Measurements from ENCODE around the gene FAF1.

GRCh38 chr1:50822035-50822776, 137.9 kb downstream of the FAF1 start:
- TF ChIP-seq NRF1 (IDR thresholded peaks at IDR 0.05; ENCODE audit: low read depth, low read length) (no peak), CHD2 (IDR thresholded peaks at IDR 0.05; ENCODE audit: low read length) (no peak), CTCF (IDR thresholded peaks at IDR 0.05; ENCODE audit: control extremely low read depth in 1 of 3, insufficient read depth in 1 of 3, low read depth in 1 of 3, low read length in 3 of 3) (no peak), POLR2A (IDR thresholded peaks at IDR 0.05; ENCODE audit: control extremely low read depth in 1 of 2, low read depth in 2 of 2, low read length in 2 of 2) (no peak), MAFK (IDR thresholded peaks at IDR 0.05; ENCODE audit: low read depth, low read length) (no peak), POLR2AphosphoS5 (IDR thresholded peaks at IDR 0.05; ENCODE audit: low read depth, low read length) (no peak), SRF (IDR thresholded peaks at IDR 0.05; ENCODE audit: low read depth, low read length) (no peak), EP300 (IDR thresholded peaks at IDR 0.05; ENCODE audit: borderline replicate concordance in 1 of 2, low read depth in 2 of 2, low read length in 2 of 2) (no peak), SP2 (IDR thresholded peaks at IDR 0.05; ENCODE audit: low read length) (no peak), RXRA (IDR thresholded peaks at IDR 0.05; ENCODE audit: insufficient read depth, low read depth, low read length) (no peak), GTF2F1 (IDR thresholded peaks at IDR 0.05; ENCODE audit: borderline replicate concordance, low read depth, low read length) (no peak), FOSL1 (IDR thresholded peaks at IDR 0.05; ENCODE audit: insufficient read depth, low read depth, low read length) (no peak), BRCA1 (IDR thresholded peaks at IDR 0.05; ENCODE audit: low read depth, low read length) (no peak), USF2 (IDR thresholded peaks at IDR 0.05; ENCODE audit: low read length) (no peak)

Data from H1 (cell line).